Neural progenitor cell (in vitro differentiated cells): ENCODE results near the gene TMEM175. TPM values are rescaled to one million over a fixed set of nuclear protein-coding genes. Genes with fewer than 3 reads are reported as not detected.
A peak's percentile ranks its signal among the peaks of the same experiment; 100 is the strongest.

Experiments used
- DNase-seq: peaks from one replicate; pipeline ENCODE4 v3.0.0-alpha.2; 2016; ENCODE audit warnings: low spot score
- H2AFZ ChIP-seq: fragments of 200-600 bp; sonication (generic); replicated peaks from 2 replicates; pipeline ENCODE4 v1.6.1; 2016; ENCODE audit warnings: antibody characterized with exemption
- H3F3A ChIP-seq: fragments of 200-600 bp; sonication (generic); 2 replicates; pipeline ENCODE4 v1.6.1; 2016; ENCODE audit warnings: antibody characterized with exemption, low read depth
- H3K27ac ChIP-seq: fragments of 200-600 bp; sonication (generic); 2 replicates; pipeline ENCODE4 v1.5.1; 2016; ENCODE audit warnings: mild to moderate bottlenecking
- H3K27me3 ChIP-seq: fragments of 200-600 bp; sonication (generic); 2 replicates; pipeline ENCODE4 v1.6.1; 2016; ENCODE audit warnings: mild to moderate bottlenecking, moderate library complexity
- H3K36me3 ChIP-seq: fragments of 200-600 bp; sonication (generic); 2 replicates; pipeline ENCODE4 v1.5.1; 2016
- H3K4me1 ChIP-seq: fragments of 200-600 bp; sonication (generic); 2 replicates; pipeline ENCODE4 v1.6.1; 2016; ENCODE audit warnings: mixed run types
- H3K4me2 ChIP-seq: fragments of 200-600 bp; sonication (generic); 2 replicates; pipeline ENCODE4 v1.6.1; 2016
- H3K4me3 ChIP-seq: fragments of 200-600 bp; sonication (generic); 2 replicates; pipeline ENCODE4 v1.5.1; 2016
- H3K79me2 ChIP-seq: fragments of 200-600 bp; sonication (generic); 2 replicates; pipeline ENCODE4 v1.6.1; 2016; ENCODE audit warnings: low read depth
- H3K9ac ChIP-seq: fragments of 200-600 bp; sonication (generic); 2 replicates; pipeline ENCODE4 v1.6.1; 2016
- H3K9me3 ChIP-seq: fragments of 200-600 bp; sonication (generic); 2 replicates; pipeline ENCODE4 v1.5.1; 2016; ENCODE audit warnings: low read depth
- H4K20me1 ChIP-seq: fragments of 200-600 bp; sonication (generic); 2 replicates; pipeline ENCODE4 v1.6.1; 2016; ENCODE audit warnings: low read depth
- H3K27ac Mint-ChIP-seq: 3 replicates; pipeline ENCODE4 v1.8.0; 2021; ENCODE audit warnings: mixed read lengths
- H3K27me3 Mint-ChIP-seq: 2 replicates; pipeline ENCODE4 v1.8.0; 2022; ENCODE audit warnings: low read depth, mild to moderate bottlenecking, inconsistent platforms, moderate library complexity, mixed read lengths; ENCODE audit not compliant: insufficient read depth
- H3K36me3 Mint-ChIP-seq: 3 replicates; pipeline ENCODE4 v1.8.0; 2021; ENCODE audit warnings: mixed read lengths
- H3K4me1 Mint-ChIP-seq: 3 replicates; pipeline ENCODE4 v1.8.0; 2021; ENCODE audit warnings: mixed read lengths
- H3K4me3 Mint-ChIP-seq: 3 replicates; pipeline ENCODE4 v1.8.0; 2021; ENCODE audit warnings: mild to moderate bottlenecking, moderate library complexity, mixed read lengths
- H3K9me3 Mint-ChIP-seq: 3 replicates; pipeline ENCODE4 v1.8.0; 2020; ENCODE audit warnings: mixed read lengths
- CTCF ChIP-seq: fragments of 200-600 bp; sonication (generic); IDR thresholded peaks from 2 replicates; pipeline ENCODE4 v1.5.1; 2017; ENCODE audit warnings: antibody characterized with exemption, mild to moderate bottlenecking
- EZH2 ChIP-seq: fragments of 200-600 bp; sonication (generic); IDR thresholded peaks from 2 replicates; pipeline ENCODE4 v1.6.1; 2017; ENCODE audit warnings: antibody characterized with exemption, mild to moderate bottlenecking, moderate library complexity
- EZH2phosphoT487 ChIP-seq: fragments of 200-600 bp; sonication (generic); IDR thresholded peaks from 2 replicates; pipeline ENCODE4 v1.6.1; 2017; ENCODE audit warnings: antibody characterized with exemption
- total RNA-seq: library from RNA; depleted of rRNA; stranded (reverse); fragments of >200 nt; gene quantifications from 2 replicates; pipeline ENCODE4 v1.2.3, GENCODE V29; 2015; ENCODE audit warnings: low replicate concordance

TMEM175 gene
- total RNA-seq, 1 donor from 2014 or later, result 4.4 TPM

GRCh38 chr4:1001561-1002130, 69.4 kb downstream of the TMEM175 start:
- peaks cover 2% of the 10 kb centered on the region for H3K36me3 Mint-ChIP-seq
- no peak for DNase-seq
- peaks cover 9% of the 10 kb centered on the region for H3K4me1 ChIP-seq
- no peaks in the 10 kb centered on the region for H3K9me3 ChIP-seq
- no peak overlapping the region for H2AFZ ChIP-seq
- H3K4me1 Mint-ChIP-seq, result peaks cover 9% of the 10 kb centered on the region
- no peaks in the 10 kb centered on the region for H3F3A ChIP-seq
- H3K79me2 ChIP-seq, result no peaks in the 10 kb centered on the region
- H4K20me1 ChIP-seq, result peaks cover 40% of the 10 kb centered on the region
- H3K9me3 Mint-ChIP-seq, result peaks cover 6% of the 10 kb centered on the region
- H3K4me2 ChIP-seq, result peak overlapping the region; percentile 72
- no peak overlapping the region for H3K27ac ChIP-seq
- H3K27me3 ChIP-seq, result peaks cover 100% of the 10 kb centered on the region
- no peak overlapping the region for H3K9ac ChIP-seq
- H3K4me3 Mint-ChIP-seq, result peak overlapping the region; percentile 64
- no peaks in the 10 kb centered on the region for H3K36me3 ChIP-seq
- H3K4me3 ChIP-seq, result no peak overlapping the region
- TF ChIP-seq CTCF (no peak), EZH2 (no peak), EZH2phosphoT487 (no peak)
- H3K27me3 Mint-ChIP-seq, result peaks cover 55% of the 10 kb centered on the region
- no peak overlapping the region for H3K27ac Mint-ChIP-seq

- H3K4me2 ChIP-seq, result peak overlapping the region; percentile 72
- no peaks in the 10 kb centered on the region for H3K79me2 ChIP-seq
- H3K36me3 ChIP-seq, result no peaks in the 10 kb centered on the region
- H2AFZ ChIP-seq, result no peak overlapping the region
- peaks cover 56% of the 10 kb centered on the region for H3K27me3 Mint-ChIP-seq
- H3K4me1 Mint-ChIP-seq, result peaks cover 6% of the 10 kb centered on the region
- peaks cover 4% of the 10 kb centered on the region for H3K36me3 Mint-ChIP-seq
- TF ChIP-seq CTCF, result no peak
- peak; percentile 100 for TF ChIP-seq EZH2
- TF ChIP-seq EZH2phosphoT487, result peak; percentile 98
- H3K9me3 ChIP-seq, result no peaks in the 10 kb centered on the region
- H3K27me3 ChIP-seq, result peaks cover 100% of the 10 kb centered on the region
- H3K27ac ChIP-seq, result no peak overlapping the region
- peaks cover 36% of the 10 kb centered on the region for H4K20me1 ChIP-seq
- H3K9ac ChIP-seq, result no peak overlapping the region
- H3K27ac Mint-ChIP-seq, result no peak overlapping the region
- peak overlapping the region; percentile 40 for H3K4me3 ChIP-seq
- H3K9me3 Mint-ChIP-seq, result peaks cover 10% of the 10 kb centered on the region
- DNase-seq, result peak; percentile 59
- peak overlapping the region; percentile 65 for H3K4me3 Mint-ChIP-seq
- no peaks in the 10 kb centered on the region for H3F3A ChIP-seq
- H3K4me1 ChIP-seq, result peaks cover 9% of the 10 kb centered on the region
These were observed 69.9 kb downstream of the TMEM175 start for GRCh38 chr4:1002131-1002630.

- H3K27me3 Mint-ChIP-seq, result peaks cover 60% of the 10 kb centered on the region
- Histone ChIP-seq H3F3A (no peaks in the 10 kb centered on the region), H3K27me3 (peaks cover 100% of the 10 kb centered on the region), H4K20me1 (peaks cover 34% of the 10 kb centered on the region), H3K79me2 (no peaks in the 10 kb centered on the region), H2AFZ (peak overlapping the region; percentile 82), H3K4me3 (peak overlapping the region; percentile 40), H3K4me2 (peak overlapping the region; percentile 72), H3K36me3 (no peaks in the 10 kb centered on the region), H3K9ac (no peak overlapping the region), H3K27ac (no peak overlapping the region), H3K9me3 (no peaks in the 10 kb centered on the region), H3K4me1 (peaks cover 6% of the 10 kb centered on the region)
- H3K4me3 Mint-ChIP-seq, result no peak overlapping the region
- peak; percentile 68 for DNase-seq
- peaks cover 6% of the 10 kb centered on the region for H3K4me1 Mint-ChIP-seq
- H3K27ac Mint-ChIP-seq, result no peak overlapping the region
- no peak for TF ChIP-seq CTCF
- peak; percentile 99 for TF ChIP-seq EZH2
- peak; percentile 93 for TF ChIP-seq EZH2phosphoT487
- peaks cover 4% of the 10 kb centered on the region for H3K36me3 Mint-ChIP-seq
- H3K9me3 Mint-ChIP-seq, result peaks cover 10% of the 10 kb centered on the region
These were observed 70.5 kb downstream of the TMEM175 start for GRCh38 chr4:1002631-1003251.
